Measurements from ENCODE around the gene BSCL2. TPM values are rescaled to one million over a fixed set of nuclear protein-coding genes. Genes with fewer than 3 reads are reported as not detected.

BSCL2 gene
- total and polyA plus RNA-seq, 2 of the 13 experiments (the other 11 are each of a cell fraction or from before 2014, with no cell fraction given): 19.5 to 21.1 TPM

GRCh38 chr11:62671608-62672389 lies 35.4 kb downstream of the BSCL2 start, which contains the start of the genes LBHD1 and UQCC3 (continued):
- TF ChIP-seq ZNF224 (CRISPR knock-in tag; IDR thresholded peaks at IDR 0.05) (0 out of 2 replicates have a peak, but pooled peaks have one; percentile 51), SCMH1 (CRISPR knock-in tag; IDR thresholded peaks at IDR 0.05; ENCODE audit: borderline replicate concordance) (no peak), ZNF839 (CRISPR knock-in tag; IDR thresholded peaks at IDR 0.05; ENCODE audit: borderline replicate concordance) (peak; percentile 96), KDM2A (CRISPR knock-in tag; IDR thresholded peaks at IDR 0.05; ENCODE audit: borderline replicate concordance, low read depth) (peak; percentile 95), MAZ (IDR thresholded peaks at IDR 0.05; ENCODE audit: borderline replicate concordance, low read depth, low read length) (no peak), MAZ (CRISPR knock-in tag; IDR thresholded peaks at IDR 0.05; ENCODE audit: low read depth) (peak; percentile 59; the same call in 1 of the 2 replicates), ZNF484 (CRISPR knock-in tag; IDR thresholded peaks at IDR 0.05; ENCODE audit: borderline replicate concordance, low read depth) (no peak), PCBP1 (IDR thresholded peaks at IDR 0.05; ENCODE audit: borderline replicate concordance, low read depth, low read length) (no peak), YY1 (IDR thresholded peaks at IDR 0.05; ENCODE audit: insufficient read depth, insufficient replicate concordance, low read depth, low read length) (peak; percentile 86), AGO1 (IDR thresholded peaks at IDR 0.05; ENCODE audit: low read depth, low read length, poor library complexity, severe bottlenecking) (peak; percentile 89), REXO4 (CRISPR knock-in tag; IDR thresholded peaks at IDR 0.05; ENCODE audit: borderline replicate concordance) (no peak), HOXA9 (CRISPR knock-in tag; IDR thresholded peaks at IDR 0.05; ENCODE audit: borderline replicate concordance) (peak; percentile 65; the same call in 1 of the 2 replicates), KLF6 (CRISPR knock-in tag; IDR thresholded peaks at IDR 0.05) (0 out of 2 replicates have a peak, but pooled peaks have one; percentile 73), ZNF282 (IDR thresholded peaks at IDR 0.05; ENCODE audit: partially characterized antibody) (no peak), SOX13 (IDR thresholded peaks at IDR 0.05) (no peak), SOX13 (CRISPR knock-in tag; conservative IDR thresholded peaks at IDR 0.05 in 1 of 2, IDR thresholded peaks at IDR 0.05 in 1 of 2) (peak in 1 of 2 experiments; percentile 7; a peak in 1 of 4 replicates), ZBTB10 (CRISPR knock-in tag; IDR thresholded peaks at IDR 0.05; ENCODE audit: borderline replicate concordance) (no peak), NFAT5 (CRISPR knock-in tag; IDR thresholded peaks at IDR 0.05) (no peak), TBL1XR1 (IDR thresholded peaks at IDR 0.05; ENCODE audit: borderline replicate concordance, low read length, partially characterized antibody) (no peak)

Measured in HepG2 (cell line).